GM10847 (cell line): ENCODE data around the gene BBLN.

ENCODE experiments used
- POLR2A ChIP-seq: IDR thresholded peaks from 2 replicates; pipeline ENCODE4 v1.6.1; 2011; ENCODE audit not compliant: insufficient read length; ENCODE audit errors: extremely low read depth

Gene BBLN

DNA sequence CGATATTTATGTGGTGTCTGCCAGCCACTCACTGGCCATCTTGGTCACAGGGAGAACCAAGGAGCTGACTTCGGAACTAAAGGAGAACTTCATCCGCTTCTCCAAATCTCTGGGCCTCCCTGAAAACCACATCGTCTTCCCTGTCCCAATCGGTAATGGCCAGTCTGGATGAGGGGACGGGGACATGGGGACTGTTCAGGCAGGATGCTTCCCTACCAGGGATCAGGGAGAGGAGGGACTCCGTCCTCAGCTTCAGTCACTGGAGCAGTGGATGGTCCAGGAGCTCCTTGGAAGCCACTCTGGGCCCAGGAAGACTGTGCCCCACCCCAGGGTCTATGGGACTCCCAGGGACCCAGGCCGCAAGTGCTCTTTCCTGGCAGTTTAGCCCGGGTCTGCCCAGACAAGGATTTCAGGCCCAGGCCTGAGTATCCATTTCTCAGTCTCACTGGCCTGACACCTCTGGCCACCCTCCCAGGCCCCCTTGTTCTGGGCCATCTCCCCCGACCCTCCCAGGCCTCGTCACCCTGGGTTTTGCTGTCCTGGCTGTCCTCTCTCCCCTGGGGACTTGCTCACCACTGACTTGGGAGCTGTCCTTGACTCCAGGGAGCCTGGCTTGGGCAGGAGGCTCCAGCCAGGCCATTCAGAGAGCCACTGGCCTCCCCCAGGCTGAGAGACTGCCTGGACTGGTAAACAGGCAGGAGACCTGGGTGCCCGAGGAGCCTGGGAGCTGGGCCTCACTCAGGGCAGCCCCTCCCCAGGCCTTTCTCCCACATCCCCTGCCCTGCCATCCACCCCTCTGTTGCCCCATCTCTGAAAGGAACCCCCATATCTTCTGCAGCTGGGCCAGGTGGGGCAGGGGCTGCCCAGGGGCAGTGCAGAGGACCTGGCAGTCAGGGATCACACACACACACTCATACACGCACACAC lies 7.7 kb upstream of the BBLN start:
- no peak for TF ChIP-seq POLR2A

DNA sequence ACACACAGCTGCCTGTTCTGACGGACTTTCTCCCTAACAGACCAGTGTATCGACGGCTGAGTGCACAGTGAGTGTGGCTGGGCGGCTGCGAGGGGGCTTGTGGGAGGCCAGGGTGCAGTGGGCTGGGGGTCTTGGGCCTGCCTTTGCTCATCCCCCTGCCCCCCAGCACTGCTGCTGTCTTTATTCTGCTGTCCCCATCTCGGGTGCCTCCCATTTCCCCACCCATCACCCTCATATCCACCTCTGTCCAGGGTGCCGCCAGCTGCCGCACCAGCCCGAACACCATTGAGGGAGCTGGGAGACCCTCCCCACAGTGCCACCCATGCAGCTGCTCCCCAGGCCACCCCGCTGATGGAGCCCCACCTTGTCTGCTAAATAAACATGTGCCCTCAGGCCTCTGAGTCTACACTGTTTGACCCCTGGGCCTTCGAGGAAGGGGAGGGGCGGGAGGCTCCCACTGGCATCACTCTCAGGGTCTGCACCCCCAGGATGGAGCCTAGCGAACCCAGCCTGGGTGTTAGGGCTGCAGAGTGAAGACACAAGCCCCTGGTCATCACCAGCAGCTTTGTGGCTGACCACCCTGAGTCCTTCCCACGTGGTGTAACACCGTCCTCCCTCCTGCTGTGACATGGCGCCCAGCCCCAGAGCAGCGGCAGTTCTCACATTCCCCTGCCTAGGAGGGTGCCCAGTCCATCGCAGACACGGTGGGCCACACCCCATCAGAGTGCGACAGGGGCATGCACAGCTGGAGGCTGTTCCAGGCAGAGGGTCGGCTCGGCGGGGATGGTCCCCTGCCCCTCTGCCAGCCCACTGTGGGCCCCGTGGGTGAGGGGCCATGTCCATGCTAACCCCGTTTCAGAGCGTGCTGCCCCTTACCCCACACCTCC lies 6.8 kb upstream of the BBLN start:
- TF ChIP-seq POLR2A: no peak

- TF ChIP-seq POLR2A: no peak
Measured at GRCh38 chr9:128153947-128154695, 5.9 kb upstream of the BBLN start.

- no peak for TF ChIP-seq POLR2A
Measured at GRCh38 chr9:128155736-128156500, 4.1 kb upstream of the BBLN start.

DNA sequence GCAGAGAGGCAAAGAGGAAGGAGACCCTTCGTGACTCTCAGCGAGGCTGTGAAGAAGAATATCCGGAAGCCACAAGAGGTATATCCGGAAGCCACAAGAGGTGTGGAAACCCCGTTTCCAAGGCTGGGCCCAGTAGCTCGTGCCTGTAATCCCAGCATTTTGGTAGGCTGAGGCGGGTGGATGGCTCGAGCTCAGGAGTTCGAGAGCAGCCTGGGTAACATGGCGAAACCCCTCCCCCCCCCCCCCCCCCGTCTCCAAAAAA lies 612 bp upstream of the BBLN start:
- TF ChIP-seq POLR2A: no peak

- no peak for TF ChIP-seq POLR2A
Measured at GRCh38 chr9:128160603-128160987, 530 bp downstream of the BBLN start.

DNA sequence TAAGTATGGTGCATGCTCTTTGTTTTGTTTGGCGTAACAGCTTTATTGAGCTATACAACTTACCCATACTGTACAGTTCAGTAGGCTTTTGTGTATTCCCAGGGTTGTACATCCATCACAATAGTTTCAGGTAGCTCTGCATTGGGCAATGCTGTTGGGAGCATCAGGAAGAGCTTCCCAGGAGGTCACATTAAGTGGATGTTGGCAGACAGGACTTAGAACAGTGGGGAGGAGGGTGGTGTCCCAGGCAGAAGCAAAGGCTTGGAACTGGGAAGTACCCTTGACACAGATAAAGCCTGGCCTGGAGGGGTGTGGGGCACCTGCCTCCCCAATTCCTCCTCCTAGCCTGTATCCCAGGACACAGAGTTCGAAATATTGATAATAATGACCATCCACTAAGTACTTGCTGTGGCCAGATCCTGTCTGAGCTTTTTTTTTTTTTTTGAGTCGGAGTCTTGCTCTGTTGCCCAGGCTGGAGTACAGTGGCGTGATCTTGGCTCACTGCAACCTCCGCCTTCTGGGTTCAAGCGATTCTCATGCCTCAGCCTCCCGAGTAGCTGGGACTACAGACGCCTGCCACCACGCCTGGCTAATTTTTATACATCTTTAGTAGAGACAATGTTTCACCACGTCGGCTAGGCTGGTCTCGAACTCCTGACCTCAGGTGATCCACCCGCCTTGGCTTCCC lies 1.3 kb downstream of the BBLN start:
- no peak for TF ChIP-seq POLR2A

GRCh38 chr9:128162215-128163026 lies 2.4 kb downstream of the BBLN start:
- no peak for TF ChIP-seq POLR2A

- TF ChIP-seq POLR2A: no peak
Measured at GRCh38 chr9:128163027-128163515, 3.0 kb downstream of the BBLN start.

- no peak for TF ChIP-seq POLR2A
Measured at GRCh38 chr9:128163523-128164306, 3.6 kb downstream of the BBLN start.

DNA sequence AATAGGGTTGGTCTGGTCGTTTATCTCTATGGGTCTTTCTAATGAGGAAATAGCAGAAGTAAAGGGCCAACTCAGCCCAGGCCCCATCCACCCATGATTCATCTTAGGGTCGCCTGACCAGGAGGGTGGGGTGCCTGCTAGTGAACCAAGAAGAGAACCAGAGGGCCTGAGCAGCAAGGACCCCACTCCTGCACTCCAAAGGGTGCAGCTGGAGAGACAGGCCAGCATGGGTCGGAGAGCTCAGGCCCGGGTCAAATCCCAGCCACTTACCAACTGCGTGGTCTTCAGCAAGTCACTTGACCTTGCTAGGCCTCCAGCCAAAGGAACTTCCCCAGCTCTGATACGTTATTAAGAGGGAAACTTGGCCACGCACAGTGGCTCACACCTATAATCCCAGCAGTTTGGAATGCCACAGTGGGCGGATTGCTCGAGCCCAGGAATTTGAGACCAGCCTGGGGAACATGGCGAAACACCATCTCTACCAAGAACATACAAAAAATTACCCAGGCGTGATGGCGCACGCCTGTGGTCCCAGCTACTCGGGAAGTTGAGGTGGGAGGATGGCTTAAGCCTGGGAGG lies 4.3 kb downstream of the BBLN start:
- TF ChIP-seq POLR2A: no peak

GRCh38 chr9:128166169-128166568 lies 6.1 kb downstream of the BBLN start:
- no peak for TF ChIP-seq POLR2A
